Stimulated activated CD4-positive, alpha-beta T cell treated with anti-CD3 and anti-CD28 coated beads, Interleukin-12 subunit alpha, Interleukin-12 subunit beta, amount 100 ng/mL, for 4 hours (primary cell): ENCODE measurements around the gene TBX2.

ENCODE experiments used
- DNase-seq: peaks from one replicate; pipeline ENCODE4 v3.0.0-alpha.2; 2020

Gene TBX2

GRCh38 chr17:61388561-61389356, 10.9 kb upstream of the TBX2 start:
- no peak for DNase-seq

- DNase-seq: peak; percentile 50
Measured at GRCh38 chr17:61389670-61390478, 9.8 kb upstream of the TBX2 start.

- no peak for DNase-seq
Measured at GRCh38 chr17:61390479-61390791, 9.2 kb upstream of the TBX2 start.

GRCh38 chr17:61391595-61392291, 7.9 kb upstream of the TBX2 start:
- no peak for DNase-seq

GRCh38 chr17:61392679-61393078, 7.0 kb upstream of the TBX2 start:
- DNase-seq: no peak

- DNase-seq: no peak
Measured at GRCh38 chr17:61393550-61393903, 6.1 kb upstream of the TBX2 start.

- no peak for DNase-seq
Measured at GRCh38 chr17:61393904-61394629, 5.6 kb upstream of the TBX2 start.

- no peak for DNase-seq
Measured at GRCh38 chr17:61394630-61395408, 4.8 kb upstream of the TBX2 start.

GRCh38 chr17:61395409-61395982, 4.1 kb upstream of the TBX2 start:
- DNase-seq: no peak

- DNase-seq: no peak
Measured at GRCh38 chr17:61395983-61396585, 3.6 kb upstream of the TBX2 start.

GRCh38 chr17:61396586-61397085, 3.0 kb upstream of the TBX2 start:
- DNase-seq: no peak

GRCh38 chr17:61397086-61397842, 2.4 kb upstream of the TBX2 start:
- no peak for DNase-seq

- no peak for DNase-seq
Measured at GRCh38 chr17:61398721-61399130, 917 bp upstream of the TBX2 start.

GRCh38 chr17:61400066-61400716, 548 bp downstream of the TBX2 start:
- no peak for DNase-seq

GRCh38 chr17:61400717-61401388, 1.2 kb downstream of the TBX2 start:
- DNase-seq: no peak

- no peak for DNase-seq
Measured at GRCh38 chr17:61401389-61402072, 1.9 kb downstream of the TBX2 start.

GRCh38 chr17:61402073-61402541, 2.5 kb downstream of the TBX2 start:
- no peak for DNase-seq

GRCh38 chr17:61402978-61403800, 3.5 kb downstream of the TBX2 start:
- DNase-seq: no peak
